Left lung (tissue), 10 donors: ENCODE results near the gene HPN. TPM values are rescaled to one million over a fixed set of nuclear protein-coding genes. Genes with fewer than 3 reads are reported as not detected.
"Not testable (repeated sequence)": the region's sequence is repeated elsewhere in the genome, so short reads cannot be mapped to it uniquely, and the experiment has no call there.

Experiments
- ATAC-seq: fragments of 200-7000 bp; cut with Tn5 transposase; one replicate; pipeline ENCODE4 v1.9.1; 2020; ENCODE audit warnings: moderate library complexity
- DNase-seq, 4 donors: peaks; one replicate each; pipeline ENCODE4 v3.0.0-alpha.2; 2013 to 2020
- H3K27ac ChIP-seq, 2 donors: fragments of 200-600 bp; sonication (generic) in 1 of 2; one replicate each; pipeline versions ENCODE4 v1.5.0 to v1.8.0; 2020 to 2021
- H3K27me3 ChIP-seq, 2 donors: fragments of 200-600 bp; sonication (generic) in 1 of 2; one replicate each; pipeline versions ENCODE4 v1.5.0 to v1.8.0; 2020 to 2021
- H3K36me3 ChIP-seq, 2 donors: fragments of 200-600 bp; sonication (generic) in 1 of 2; one replicate each; pipeline versions ENCODE4 v1.5.0 to v1.8.0; 2020 to 2021
- H3K4me1 ChIP-seq, 2 donors: fragments of 200-600 bp; one replicate each; pipeline ENCODE4 v1.8.0; 2021
- H3K4me3 ChIP-seq, 2 donors: fragments of 200-600 bp; sonication (generic) in 1 of 2; one replicate each; pipeline versions ENCODE4 v1.5.0 to v1.8.0; 2020 to 2021; ENCODE audit warnings: mild to moderate bottlenecking in 1 of 2
- H3K9me3 ChIP-seq, 2 donors: fragments of 200-600 bp; sonication (generic) in 1 of 2; one replicate each; pipeline versions ENCODE4 v1.5.0 to v1.8.0; 2020 to 2021
- CTCF ChIP-seq, 2 donors: fragments of 200-600 bp; sonication (generic) in 1 of 2; IDR thresholded peaks; one replicate each; pipeline versions ENCODE4 v1.5.0 to v1.8.0; 2021; ENCODE audit warnings: antibody characterized with exemption in 2 of 2
- intact Hi-C, 2 donors: fragments of 100-400 bp; cut with DNase I; formaldehyde crosslinking; loops; one replicate each; pipeline versions ENCODE4 v1.11.2 to v1.14.2; 2022
- polyA plus RNA-seq, 6 donors: library from polyadenylated mRNA; unstranded; fragments of 120-200 nt; gene quantifications; one replicate each; pipeline ENCODE4 v1.2.1, GENCODE V29; 2013; ENCODE audit not compliant: insufficient read length in 6 of 6
- total RNA-seq, 2 donors: library from RNA; stranded (reverse); fragmentation: NEBNext Ultra II Directional; extraction: Animal tissue kit (Norgen Biotek cat#: 25700); gene quantifications; one replicate each; pipeline ENCODE4 v1.2.1, GENCODE V29; 2021
- donor health status: DM: no; HTN: yes; CAD: no.
- donor health status: DM: no; HTN: no; CAD: no.

HPN gene
- total and polyA plus RNA-seq, 8 donors, result 16.8 to 44.7 (median 32.2) TPM

GRCh38 chr19:35025969-35026368, 15.6 kb upstream of the HPN start:
- H3K36me3 ChIP-seq, result peaks cover 0 to 79% of the 10 kb centered on the region in 2 donors
- no peak overlapping the region for H3K4me3 ChIP-seq

GRCh38 chr19:35026418-35026817, 15.1 kb upstream of the HPN start:
- peaks cover 4 to 29% of the 10 kb centered on the region in 2 donors for H3K4me1 ChIP-seq
- H3K27ac ChIP-seq, result no peak overlapping the region
- peaks cover 0 to 75% of the 10 kb centered on the region in 2 donors for H3K36me3 ChIP-seq
- H3K27me3 ChIP-seq, result peaks cover 0 to 23% of the 10 kb centered on the region in 2 donors
- TF ChIP-seq CTCF (IDR thresholded peaks at IDR 0.05), result no peak
- ATAC-seq, result no peak
- intact Hi-C loops, result no loop called here
- H3K4me3 ChIP-seq, result no peak overlapping the region
- no peaks in the 10 kb centered on the region for H3K9me3 ChIP-seq
- DNase-seq, result no peak

More at GRCh38 chr19:35025969-35026368, 15.6 kb upstream of the HPN start:
- Histone ChIP-seq H3K27ac (no peak overlapping the region), H3K27me3 (peaks cover 0 to 18% of the 10 kb centered on the region in 2 donors), H3K9me3 (no peaks in the 10 kb centered on the region), H3K4me1 (peaks cover 4 to 24% of the 10 kb centered on the region in 2 donors)
- ATAC-seq (no peak), DNase-seq (no peak)
- intact Hi-C loops, result no loop called here
- no peak for TF ChIP-seq CTCF (IDR thresholded peaks at IDR 0.05)

DNA sequence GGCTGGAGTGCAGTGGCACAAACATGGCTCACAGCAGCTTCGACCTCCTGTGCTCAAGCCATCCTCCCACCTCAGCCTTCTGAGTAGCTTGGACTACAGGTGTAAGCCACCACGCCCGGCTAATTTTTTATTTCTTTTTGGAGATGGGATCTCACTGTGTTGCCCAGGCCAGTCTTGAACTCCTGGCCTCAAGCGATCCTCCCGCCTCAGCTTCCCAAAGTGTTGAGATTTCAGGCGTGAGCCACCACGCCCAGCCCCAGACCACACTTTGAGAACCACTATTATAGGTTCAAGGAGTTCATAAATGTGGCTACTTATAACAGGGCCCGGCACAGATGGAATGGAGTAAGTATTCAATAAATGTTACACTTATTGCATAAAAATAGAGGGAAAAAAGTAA, 14.5 kb upstream of the HPN start:
- no peaks in the 10 kb centered on the region for H3K9me3 ChIP-seq
- H3K4me3 ChIP-seq, result no peak overlapping the region
- intact Hi-C loops, result no loop called here
- peaks cover 0 to 69% of the 10 kb centered on the region in 2 donors for H3K36me3 ChIP-seq
- ATAC-seq (no peak), DNase-seq (no peak)
- H3K27ac ChIP-seq, result no peak overlapping the region
- TF ChIP-seq CTCF (IDR thresholded peaks at IDR 0.05), result no peak
- H3K4me1 ChIP-seq, result peaks cover 4 to 30% of the 10 kb centered on the region in 2 donors
- H3K27me3 ChIP-seq, result peaks cover 0 to 29% of the 10 kb centered on the region in 2 donors

DNA sequence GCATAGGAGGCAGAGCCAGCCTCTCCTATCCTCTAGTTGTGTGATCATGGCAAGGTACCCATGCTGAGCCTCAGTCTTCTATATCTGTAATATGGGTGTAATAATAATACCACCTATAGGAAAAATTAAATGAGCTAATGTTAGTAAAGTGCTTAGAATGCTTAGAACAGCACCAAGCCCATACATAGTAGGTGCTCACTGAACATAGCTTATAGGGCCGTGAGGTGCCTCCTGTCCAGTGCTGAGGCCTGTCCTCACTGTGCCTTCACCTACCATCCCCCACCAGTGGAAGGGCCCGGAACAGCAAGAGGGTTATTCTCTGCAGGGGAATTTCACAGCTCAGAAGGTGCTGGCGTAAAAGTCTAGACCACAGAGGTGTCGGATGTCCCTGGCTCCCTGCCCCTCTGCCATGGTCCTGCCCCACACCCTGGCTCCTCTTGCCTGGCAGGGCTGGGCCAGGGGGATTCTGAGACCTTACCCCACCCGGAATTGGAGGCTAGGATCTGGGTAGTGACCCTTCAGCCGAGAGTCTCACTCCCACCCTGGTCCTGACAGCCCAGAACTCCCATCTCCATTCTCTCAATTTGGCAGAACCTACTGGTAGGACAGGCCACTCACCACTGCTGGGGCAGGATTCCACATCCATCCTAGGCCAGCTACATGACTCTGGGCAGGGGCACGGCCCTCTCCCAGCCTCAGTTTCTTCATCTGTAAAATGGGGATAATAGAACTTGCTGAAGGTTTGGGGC, 13.5 kb upstream of the HPN start:
- Histone ChIP-seq H3K27me3 (peaks cover 0 to 39% of the 10 kb centered on the region in 2 donors), H3K4me1 (peaks cover 4 to 29% of the 10 kb centered on the region in 2 donors), H3K27ac (no peak overlapping the region), H3K36me3 (peaks cover 0 to 59% of the 10 kb centered on the region in 2 donors), H3K4me3 (no peak overlapping the region), H3K9me3 (no peaks in the 10 kb centered on the region)
- intact Hi-C loops, result no loop called here
- TF ChIP-seq CTCF (IDR thresholded peaks at IDR 0.05), result no peak
- DNase-seq, result no peak
- no peak for ATAC-seq

DNA sequence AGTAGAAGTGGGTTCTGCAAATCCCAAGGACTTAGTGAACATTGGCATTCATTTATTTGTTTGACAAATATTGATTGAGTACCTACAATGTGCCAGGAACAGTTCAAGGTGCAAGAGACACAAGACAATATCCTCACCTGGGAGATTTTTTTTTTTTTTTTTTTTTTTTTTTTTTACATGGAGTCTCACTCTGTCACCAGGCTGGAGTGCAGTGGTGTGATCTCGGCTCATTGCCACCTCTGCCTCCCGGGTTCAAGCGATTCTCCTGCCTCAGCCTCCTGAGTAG, 13.0 kb upstream of the HPN start:
- intact Hi-C loops, H3K4me3 ChIP-seq, H3K27ac ChIP-seq, ATAC-seq, DNase-seq, H3K9me3 ChIP-seq: not testable (repeated sequence)
- Histone ChIP-seq H3K27me3 (peaks cover 0 to 40% of the 10 kb centered on the region in 2 donors), H3K36me3 (peaks cover 0 to 58% of the 10 kb centered on the region in 2 donors), H3K4me1 (peaks cover 4 to 23% of the 10 kb centered on the region in 2 donors)

DNA sequence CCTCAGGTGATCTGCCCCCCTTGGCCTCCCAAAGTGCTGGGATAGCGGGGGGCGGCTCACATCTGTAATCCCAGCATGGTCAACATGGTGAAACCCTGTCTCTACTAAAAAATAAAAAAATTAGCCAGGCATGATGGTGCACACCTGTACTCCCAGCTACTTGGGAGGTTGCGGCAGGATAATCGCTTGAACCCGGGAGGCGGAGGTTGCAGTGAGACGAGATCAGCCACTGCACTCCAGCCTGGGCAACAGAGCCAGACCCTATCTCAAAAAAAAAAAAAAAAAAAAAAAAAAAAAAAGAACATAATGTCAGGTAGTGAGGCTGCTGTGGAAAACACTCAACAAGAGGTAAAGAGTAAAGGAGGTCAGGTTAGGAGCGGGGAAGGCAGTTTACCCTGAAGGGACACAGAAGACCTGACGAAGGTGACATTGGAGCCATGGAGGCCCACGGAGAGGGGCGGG, 12.2 kb upstream of the HPN start:
- ATAC-seq, result not testable (repeated sequence)
- peaks cover 0 to 56% of the 10 kb centered on the region in 2 donors for H3K36me3 ChIP-seq
- H3K4me1 ChIP-seq, result peaks cover 4 to 21% of the 10 kb centered on the region in 2 donors

More for the DNA sequence above, 12.2 kb upstream of the HPN start:
- H3K9me3 ChIP-seq, H3K4me3 ChIP-seq, H3K27ac ChIP-seq, DNase-seq, intact Hi-C loops: not testable (repeated sequence)
- peaks cover 0 to 40% of the 10 kb centered on the region in 2 donors for H3K27me3 ChIP-seq
